KOPT-K1 (cell line): ENCODE data around the gene MCMBP.
"Not testable (repeated sequence)": the region's sequence is repeated elsewhere in the genome, so short reads cannot be mapped to it uniquely, and the experiment has no call there.

Experiments
- H3K27ac ChIP-seq: fragments of 200-600 bp; sonication (generic); 2 replicates; pipeline ENCODE4 v1.5.1; 2016; ENCODE audit warnings: antibody characterized with exemption, mild to moderate bottlenecking, low read depth, low read length; ENCODE audit not compliant: poor library complexity, severe bottlenecking
- H3K36me3 ChIP-seq: fragments of 200-600 bp; sonication (generic); 2 replicates; pipeline ENCODE4 v1.5.1; 2017; ENCODE audit warnings: antibody characterized with exemption, mild to moderate bottlenecking, low read length, moderate library complexity; ENCODE audit not compliant: insufficient read depth
- H3K9me3 ChIP-seq: fragments of 200-600 bp; sonication (generic); 2 replicates; pipeline ENCODE4 v1.5.1; 2017; ENCODE audit warnings: antibody characterized with exemption, low read length, mild to moderate bottlenecking; ENCODE audit not compliant: insufficient read depth, poor library complexity, severe bottlenecking

MCMBP gene, protein sequence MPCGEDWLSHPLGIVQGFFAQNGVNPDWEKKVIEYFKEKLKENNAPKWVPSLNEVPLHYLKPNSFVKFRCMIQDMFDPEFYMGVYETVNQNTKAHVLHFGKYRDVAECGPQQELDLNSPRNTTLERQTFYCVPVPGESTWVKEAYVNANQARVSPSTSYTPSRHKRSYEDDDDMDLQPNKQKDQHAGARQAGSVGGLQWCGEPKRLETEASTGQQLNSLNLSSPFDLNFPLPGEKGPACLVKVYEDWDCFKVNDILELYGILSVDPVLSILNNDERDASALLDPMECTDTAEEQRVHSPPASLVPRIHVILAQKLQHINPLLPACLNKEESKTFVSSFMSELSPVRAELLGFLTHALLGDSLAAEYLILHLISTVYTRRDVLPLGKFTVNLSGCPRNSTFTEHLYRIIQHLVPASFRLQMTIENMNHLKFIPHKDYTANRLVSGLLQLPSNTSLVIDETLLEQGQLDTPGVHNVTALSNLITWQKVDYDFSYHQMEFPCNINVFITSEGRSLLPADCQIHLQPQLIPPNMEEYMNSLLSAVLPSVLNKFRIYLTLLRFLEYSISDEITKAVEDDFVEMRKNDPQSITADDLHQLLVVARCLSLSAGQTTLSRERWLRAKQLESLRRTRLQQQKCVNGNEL

GRCh38 chr10:119872610-119872859 is at the start of gene MCMBP:
Gene MCMBP, minus strand, starts transcription at chr10:119872843. Its CDS starts 259 bp downstream, at chr10:119872584.
- Histone ChIP-seq H3K9me3 (no peaks in the 10 kb centered on the region), H3K36me3 (no peaks in the 10 kb centered on the region; the same call in 1 of the 2 replicates), H3K27ac (peak within 1 kb of the TSS; percentile 84)

GRCh38 chr10:119919826-119920225 is 47.2 kb upstream of the MCMBP start:
- peaks cover 96% of the 10 kb centered on the region for H3K36me3 ChIP-seq
- H3K9me3 ChIP-seq = no peaks in the 10 kb centered on the region
- H3K27ac ChIP-seq = no peak overlapping the region

DNA sequence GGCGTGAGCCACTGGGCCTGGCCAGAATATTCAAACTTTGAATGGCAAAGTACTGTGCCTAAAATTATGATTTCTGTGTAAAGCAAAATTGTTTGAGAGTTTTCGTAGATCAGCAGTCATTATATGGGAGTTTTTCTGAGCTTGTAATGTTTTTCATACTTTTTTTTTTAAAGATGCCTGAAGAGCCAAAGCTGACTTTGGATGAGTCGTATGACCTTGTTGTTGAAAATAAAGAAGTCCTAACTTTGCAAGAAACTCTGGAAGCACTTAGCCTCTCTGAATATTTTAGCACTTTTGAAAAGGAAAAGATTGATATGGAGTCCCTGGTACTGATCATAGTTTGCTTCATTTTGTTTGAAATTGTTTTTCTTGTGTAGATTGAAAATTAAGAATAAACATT is 46.6 kb upstream of the MCMBP start:
- Histone ChIP-seq H3K9me3 (no peaks in the 10 kb centered on the region), H3K36me3 (peaks cover 96% of the 10 kb centered on the region)

GRCh38 chr10:119917777-119918176 is 45.1 kb upstream of the MCMBP start:
- H3K27ac ChIP-seq = no peak overlapping the region
- peaks cover 94% of the 10 kb centered on the region for H3K36me3 ChIP-seq
- H3K9me3 ChIP-seq = no peaks in the 10 kb centered on the region

More for the DNA sequence above, 46.6 kb upstream of the MCMBP start:
- no peak overlapping the region for H3K27ac ChIP-seq

DNA sequence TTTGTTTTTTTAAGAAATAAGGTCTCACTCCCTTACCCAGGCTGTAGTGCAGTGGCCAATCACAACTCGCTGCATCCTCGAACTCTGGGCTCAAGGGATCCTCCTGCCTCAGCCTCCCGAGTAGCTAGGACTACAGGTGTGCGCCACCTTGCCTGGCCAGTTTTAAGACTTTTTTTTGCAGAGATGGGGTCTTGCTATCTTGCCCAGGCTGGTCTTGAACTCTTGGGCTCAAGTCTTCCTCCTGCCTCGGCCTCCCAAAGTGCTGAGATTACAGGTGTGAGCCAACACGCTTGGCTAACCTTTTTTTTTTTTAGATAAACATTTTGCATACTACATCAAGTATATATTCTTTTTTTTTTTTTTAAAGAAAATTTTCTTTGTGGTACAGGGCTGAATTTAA is 38.0 kb upstream of the MCMBP start:
- Histone ChIP-seq H3K9me3 (no peaks in the 10 kb centered on the region), H3K36me3 (peaks cover 89% of the 10 kb centered on the region)

DNA sequence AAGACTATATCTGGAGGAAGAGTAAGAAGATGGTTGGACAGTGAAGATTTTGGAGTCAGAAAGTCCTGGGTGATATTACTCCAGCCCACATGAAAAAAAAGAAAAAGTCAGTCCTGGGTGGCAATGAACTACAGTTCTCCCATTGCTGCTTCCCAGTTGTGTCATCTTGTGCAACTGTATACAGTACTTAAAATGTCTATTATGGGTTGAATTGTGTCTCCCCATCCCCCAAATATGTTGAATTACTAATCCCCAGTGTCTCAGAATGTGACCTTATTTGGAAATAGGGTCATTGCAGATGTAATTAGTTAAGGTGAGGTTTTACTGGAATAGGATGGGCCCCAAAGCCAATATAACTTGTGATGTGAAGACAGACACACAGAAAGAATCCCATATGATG is 35.5 kb upstream of the MCMBP start:
- H3K27ac ChIP-seq = no peak overlapping the region
- H3K36me3 ChIP-seq = peaks cover 93% of the 10 kb centered on the region
- H3K9me3 ChIP-seq = no peaks in the 10 kb centered on the region

More for the DNA sequence above, 38.0 kb upstream of the MCMBP start:
- no peak overlapping the region for H3K27ac ChIP-seq

DNA sequence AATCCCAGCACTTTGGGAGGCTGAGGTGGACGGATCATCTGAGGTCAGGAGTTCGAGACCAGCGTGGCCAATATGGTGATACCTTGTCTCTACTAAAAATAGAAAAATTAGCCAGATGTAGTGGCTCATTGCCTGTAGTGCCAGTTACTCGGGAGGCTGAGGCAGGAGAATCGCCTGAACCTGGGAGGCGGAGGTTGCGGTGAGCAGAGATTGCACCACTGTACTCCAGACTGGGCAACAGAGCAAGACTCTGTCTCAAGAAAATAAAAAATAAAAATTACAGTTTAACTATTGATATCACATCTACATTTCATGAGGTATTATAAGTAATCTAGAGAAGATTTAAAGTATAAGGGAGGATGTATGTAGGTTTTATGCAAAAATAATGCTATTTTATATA is 35.1 kb upstream of the MCMBP start:
- H3K36me3 ChIP-seq = peaks cover 93% of the 10 kb centered on the region
- H3K9me3 ChIP-seq, H3K27ac ChIP-seq: not testable (repeated sequence)

GRCh38 chr10:119903946-119904666 is 31.5 kb upstream of the MCMBP start:
- no peaks in the 10 kb centered on the region for H3K9me3 ChIP-seq
- H3K27ac ChIP-seq = no peak overlapping the region
- H3K36me3 ChIP-seq = peaks cover 83% of the 10 kb centered on the region

DNA sequence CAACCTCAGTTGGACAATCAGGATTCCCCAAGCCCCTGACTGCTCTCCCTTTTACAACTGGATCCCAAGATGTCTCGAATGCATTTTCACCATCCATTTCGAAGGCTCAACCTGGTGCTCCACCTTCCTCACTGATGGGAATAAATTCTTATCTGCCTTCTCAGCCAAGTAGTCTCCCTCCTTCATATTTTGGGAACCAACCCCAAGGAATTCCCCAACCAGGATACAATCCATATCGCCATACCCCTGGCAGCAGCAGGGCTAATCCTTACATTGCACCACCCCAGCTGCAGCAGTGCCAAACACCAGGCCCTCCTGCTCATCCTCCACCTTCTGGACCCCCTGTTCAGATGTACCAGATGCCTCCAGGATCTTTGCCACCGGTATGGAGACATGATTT is 25.9 kb upstream of the MCMBP start:
- peaks cover 58% of the 10 kb centered on the region for H3K36me3 ChIP-seq
- no peaks in the 10 kb centered on the region for H3K9me3 ChIP-seq
- H3K27ac ChIP-seq = no peak overlapping the region

DNA sequence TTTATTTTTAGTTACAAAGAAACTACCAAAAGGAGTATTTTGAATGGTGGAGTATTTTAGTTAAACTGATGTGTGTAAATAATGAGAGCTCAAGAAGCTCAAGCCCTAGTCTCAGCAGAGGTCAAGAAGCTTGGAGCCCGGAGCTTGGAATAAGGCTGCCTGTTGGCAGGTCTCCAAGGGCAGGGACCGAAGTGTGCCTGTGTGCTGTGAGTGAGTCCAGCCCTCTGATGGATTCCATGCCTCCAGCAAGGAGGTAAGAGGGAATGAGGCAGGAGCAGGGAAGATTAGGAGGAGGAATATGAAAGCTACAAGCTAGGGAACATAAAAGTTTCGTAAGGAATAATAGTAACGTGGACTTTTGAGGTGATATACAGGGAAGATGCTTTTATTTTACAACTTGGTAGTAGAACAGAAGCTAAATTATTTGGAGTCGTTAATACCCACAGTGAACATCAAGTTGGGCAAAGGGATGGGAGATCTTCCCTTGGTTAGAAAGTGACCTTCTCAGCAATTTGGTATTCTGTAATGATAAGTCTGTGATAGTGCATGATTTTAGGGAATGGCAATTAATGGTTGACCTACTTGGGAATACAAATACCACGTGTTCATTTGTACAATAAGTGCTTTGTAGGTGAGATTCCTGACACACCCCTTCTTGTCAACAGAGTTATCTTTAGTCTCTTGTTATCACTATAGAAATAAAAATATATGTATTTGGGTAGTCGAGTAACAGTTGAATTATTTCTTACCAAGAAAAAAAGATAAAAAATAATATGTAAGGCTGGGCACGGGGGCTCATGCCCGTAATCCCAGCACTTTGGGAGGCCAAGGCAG is 24.5 kb upstream of the MCMBP start:
- Histone ChIP-seq H3K36me3 (peaks cover 47% of the 10 kb centered on the region), H3K9me3 (no peaks in the 10 kb centered on the region), H3K27ac (no peak overlapping the region)

- Histone ChIP-seq H3K27ac (no peak overlapping the region), H3K9me3 (no peaks in the 10 kb centered on the region), H3K36me3 (peaks cover 46% of the 10 kb centered on the region)
These were observed 23.5 kb upstream of the MCMBP start for GRCh38 chr10:119896061-119896655.

- H3K36me3 ChIP-seq = peaks cover 27% of the 10 kb centered on the region
- no peak overlapping the region for H3K27ac ChIP-seq
- peaks cover 4% of the 10 kb centered on the region for H3K9me3 ChIP-seq
These were observed 21.3 kb upstream of the MCMBP start for GRCh38 chr10:119893845-119894427.

- peak overlapping the region; percentile 74 for H3K27ac ChIP-seq
- H3K36me3 ChIP-seq = peaks cover 19% of the 10 kb centered on the region; the same call in 1 of the 2 replicates
- peaks cover 4% of the 10 kb centered on the region for H3K9me3 ChIP-seq
These were observed 20.4 kb upstream of the MCMBP start for GRCh38 chr10:119893074-119893473.
